VCaP (cell line): ENCODE results near the gene SMR3B.

ENCODE experiments used
- H3K27ac ChIP-seq: fragments of 450-650 bp; 2 replicates; pipeline ENCODE4 v1.5.1; 2017
- CTCF ChIP-seq: fragments of 450-650 bp; conservative IDR thresholded peaks from 2 replicates; pipeline ENCODE4 v1.5.1; 2017; ENCODE audit warnings: mild to moderate bottlenecking, moderate library complexity

Gene SMR3B

GRCh38 chr4:70364002-70364401 lies 18.9 kb upstream of the SMR3B start:
- TF ChIP-seq CTCF = no peak
- no peak overlapping the region for H3K27ac ChIP-seq

GRCh38 chr4:70365479-70365878 lies 17.5 kb upstream of the SMR3B start:
- no peak overlapping the region for H3K27ac ChIP-seq
- TF ChIP-seq CTCF = no peak

- no peak overlapping the region for H3K27ac ChIP-seq
- TF ChIP-seq CTCF = no peak
These were observed 15.1 kb upstream of the SMR3B start for GRCh38 chr4:70367813-70368212.

GRCh38 chr4:70371987-70372386 lies 10.9 kb upstream of the SMR3B start:
- TF ChIP-seq CTCF = no peak
- no peak overlapping the region for H3K27ac ChIP-seq

- no peak for TF ChIP-seq CTCF
- H3K27ac ChIP-seq = no peak overlapping the region
These were observed 10.2 kb upstream of the SMR3B start for GRCh38 chr4:70372760-70373159.

- TF ChIP-seq CTCF = no peak
- H3K27ac ChIP-seq = no peak overlapping the region
These were observed 2.4 kb upstream of the SMR3B start for GRCh38 chr4:70380578-70380977.

GRCh38 chr4:70392057-70392776 lies 9.3 kb downstream of the SMR3B start:
- no peak for TF ChIP-seq CTCF

More at GRCh38 chr4:70392057-70392776, 9.3 kb downstream of the SMR3B start:
- no peak overlapping the region for H3K27ac ChIP-seq
